Stomach smooth muscle (tissue), 2 donors: ENCODE data around the gene IL6.

Source experiments
- H3K27ac ChIP-seq: one replicate; pipeline ENCODE4 v1.7.0; 2013; ENCODE audit warnings: mild to moderate bottlenecking, low read length, inconsistent platforms
- H3K27me3 ChIP-seq, 2 donors: one replicate each; pipeline ENCODE4 v1.7.0; 2013; ENCODE audit warnings: low read length in 2 of 2; ENCODE audit not compliant: insufficient read depth in 2 of 2, control insufficient read depth in 1 of 2
- H3K36me3 ChIP-seq, 2 donors: one replicate each; pipeline ENCODE4 v1.7.0; 2013; ENCODE audit warnings: low read length in 2 of 2; ENCODE audit not compliant: control insufficient read depth in 2 of 2, insufficient read depth in 2 of 2
- H3K4me1 ChIP-seq: one replicate; pipeline ENCODE4 v1.7.0; 2013; ENCODE audit warnings: low read length; ENCODE audit not compliant: control insufficient read depth, insufficient read depth
- H3K4me3 ChIP-seq, 2 donors: one replicate each; pipeline ENCODE4 v1.7.0; 2013; ENCODE audit warnings: low read length in 2 of 2
- H3K9ac ChIP-seq, 2 donors: one replicate each; pipeline ENCODE4 v1.7.0; 2013; ENCODE audit warnings: low read length in 2 of 2, mild to moderate bottlenecking in 1 of 2
- H3K9me3 ChIP-seq, 2 donors: one replicate each; pipeline ENCODE4 v1.7.0; 2013; ENCODE audit warnings: low read length in 2 of 2; ENCODE audit not compliant: control insufficient read depth in 2 of 2
- donor health status: healthy.
- donor health status: Pancreatic carcinoma.

Gene IL6

DNA sequence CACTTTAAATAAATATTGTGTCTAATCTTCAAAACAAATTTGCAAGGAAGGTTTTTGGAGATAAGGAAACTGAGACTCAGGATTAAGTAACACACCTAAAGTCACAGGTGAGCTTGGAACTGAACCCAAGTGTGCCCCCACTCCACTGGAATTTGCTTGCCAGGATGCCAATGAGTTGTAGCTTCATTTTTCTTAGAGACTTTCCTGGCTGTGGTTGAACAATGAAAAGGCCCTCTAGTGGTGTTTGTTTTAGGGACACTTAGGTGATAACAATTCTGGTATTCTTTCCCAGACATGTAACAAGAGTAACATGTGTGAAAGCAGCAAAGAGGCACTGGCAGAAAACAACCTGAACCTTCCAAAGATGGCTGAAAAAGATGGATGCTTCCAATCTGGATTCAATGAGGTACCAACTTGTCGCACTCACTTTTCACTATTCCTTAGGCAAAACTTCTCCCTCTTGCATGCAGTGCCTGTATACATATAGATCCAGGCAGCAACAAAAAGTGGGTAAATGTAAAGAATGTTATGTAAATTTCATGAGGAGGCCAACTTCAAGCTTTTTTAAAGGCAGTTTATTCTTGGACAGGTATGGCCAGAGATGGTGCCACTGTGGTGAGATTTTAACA lies 1.5 kb downstream of the IL6 start:
- Histone ChIP-seq H3K27ac (no peak overlapping the region), H3K4me3 (peak overlapping the region in 1 of 2 donors; percentile 76), H3K27me3 (no peaks in the 10 kb centered on the region), H3K36me3 (no peaks in the 10 kb centered on the region), H3K9ac (no peak overlapping the region), H3K9me3 (no peaks in the 10 kb centered on the region), H3K4me1 (peaks cover 44% of the 10 kb centered on the region)

GRCh38 chr7:22729180-22729825 lies 2.3 kb downstream of the IL6 start:
- H3K27me3 ChIP-seq, result no peaks in the 10 kb centered on the region
- H3K4me1 ChIP-seq, result peaks cover 40% of the 10 kb centered on the region
- no peak overlapping the region for H3K27ac ChIP-seq
- no peak overlapping the region for H3K9ac ChIP-seq
- no peaks in the 10 kb centered on the region for H3K9me3 ChIP-seq
- no peak overlapping the region for H3K4me3 ChIP-seq
- H3K36me3 ChIP-seq, result no peaks in the 10 kb centered on the region

- Histone ChIP-seq H3K27ac (no peak overlapping the region), H3K36me3 (no peaks in the 10 kb centered on the region), H3K4me3 (no peak overlapping the region), H3K4me1 (peaks cover 31% of the 10 kb centered on the region), H3K27me3 (no peaks in the 10 kb centered on the region), H3K9ac (no peak overlapping the region), H3K9me3 (no peaks in the 10 kb centered on the region)
Observed at GRCh38 chr7:22730066-22730710, 3.2 kb downstream of the IL6 start.

GRCh38 chr7:22730921-22731654 lies 4.1 kb downstream of the IL6 start:
- Histone ChIP-seq H3K27me3 (no peaks in the 10 kb centered on the region), H3K9me3 (no peaks in the 10 kb centered on the region), H3K9ac (no peak overlapping the region), H3K36me3 (no peaks in the 10 kb centered on the region), H3K4me3 (peak overlapping the region in 1 of 2 donors; percentile 55), H3K27ac (no peak overlapping the region), H3K4me1 (peaks cover 24% of the 10 kb centered on the region)

DNA sequence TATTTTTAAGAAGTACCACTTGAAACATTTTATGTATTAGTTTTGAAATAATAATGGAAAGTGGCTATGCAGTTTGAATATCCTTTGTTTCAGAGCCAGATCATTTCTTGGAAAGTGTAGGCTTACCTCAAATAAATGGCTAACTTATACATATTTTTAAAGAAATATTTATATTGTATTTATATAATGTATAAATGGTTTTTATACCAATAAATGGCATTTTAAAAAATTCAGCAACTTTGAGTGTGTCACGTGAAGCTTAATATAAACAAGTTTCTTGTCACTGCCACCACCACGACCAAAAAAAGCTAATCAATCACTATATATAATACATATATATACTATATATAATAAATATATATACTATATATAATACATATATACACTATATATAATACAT lies 4.8 kb downstream of the IL6 start:
- H3K4me1 ChIP-seq, result peaks cover 17% of the 10 kb centered on the region

GRCh38 chr7:22732556-22733126 lies 5.6 kb downstream of the IL6 start:
- H3K27me3 ChIP-seq, result no peaks in the 10 kb centered on the region
- H3K4me1 ChIP-seq, result peaks cover 9% of the 10 kb centered on the region
- no peak overlapping the region for H3K27ac ChIP-seq
- H3K4me3 ChIP-seq, result no peak overlapping the region
- H3K9ac ChIP-seq, result no peak overlapping the region
- H3K36me3 ChIP-seq, result no peaks in the 10 kb centered on the region
- H3K9me3 ChIP-seq, result no peaks in the 10 kb centered on the region

More for the DNA sequence above, 4.8 kb downstream of the IL6 start:
- no peak overlapping the region for H3K4me3 ChIP-seq
- H3K9ac ChIP-seq, result no peak overlapping the region
- H3K9me3 ChIP-seq, result no peaks in the 10 kb centered on the region
- no peaks in the 10 kb centered on the region for H3K27me3 ChIP-seq
- no peaks in the 10 kb centered on the region for H3K36me3 ChIP-seq
- no peak overlapping the region for H3K27ac ChIP-seq

DNA sequence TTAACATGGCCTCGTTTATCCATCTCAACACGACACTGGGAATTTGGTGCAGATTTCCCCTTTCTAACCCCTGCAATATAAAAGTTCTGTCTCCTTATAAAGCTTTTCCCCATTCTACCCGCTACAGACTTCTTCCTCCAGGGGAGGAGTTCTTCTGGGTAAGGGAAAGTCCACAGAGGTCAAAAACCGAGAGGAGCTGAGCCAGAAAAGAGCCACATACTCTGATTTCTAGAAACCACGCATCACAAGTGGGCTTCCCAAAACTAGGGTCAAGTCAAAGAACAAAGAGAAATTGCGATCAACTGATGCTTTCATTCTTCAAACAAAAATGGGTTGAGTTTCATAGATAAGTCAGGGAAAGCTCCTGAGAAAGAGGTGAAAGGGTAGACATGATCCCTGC lies 6.8 kb downstream of the IL6 start:
- Histone ChIP-seq H3K27ac (no peak overlapping the region), H3K27me3 (no peaks in the 10 kb centered on the region), H3K4me3 (no peak overlapping the region), H3K4me1 (peaks cover 4% of the 10 kb centered on the region), H3K36me3 (no peaks in the 10 kb centered on the region), H3K9me3 (no peaks in the 10 kb centered on the region), H3K9ac (no peak overlapping the region)

GRCh38 chr7:22743014-22743413 lies 16.0 kb downstream of the IL6 start:
- no peak overlapping the region for H3K27ac ChIP-seq

GRCh38 chr7:22751341-22751740 lies 24.3 kb downstream of the IL6 start:
- no peaks in the 10 kb centered on the region for H3K27me3 ChIP-seq
- H3K27ac ChIP-seq, result no peak overlapping the region

More at GRCh38 chr7:22743014-22743413, 16.0 kb downstream of the IL6 start:
- Histone ChIP-seq H3K4me1 (no peaks in the 10 kb centered on the region), H3K27me3 (no peaks in the 10 kb centered on the region), H3K4me3 (no peak overlapping the region), H3K9ac (no peak overlapping the region), H3K36me3 (no peaks in the 10 kb centered on the region), H3K9me3 (no peaks in the 10 kb centered on the region)

DNA sequence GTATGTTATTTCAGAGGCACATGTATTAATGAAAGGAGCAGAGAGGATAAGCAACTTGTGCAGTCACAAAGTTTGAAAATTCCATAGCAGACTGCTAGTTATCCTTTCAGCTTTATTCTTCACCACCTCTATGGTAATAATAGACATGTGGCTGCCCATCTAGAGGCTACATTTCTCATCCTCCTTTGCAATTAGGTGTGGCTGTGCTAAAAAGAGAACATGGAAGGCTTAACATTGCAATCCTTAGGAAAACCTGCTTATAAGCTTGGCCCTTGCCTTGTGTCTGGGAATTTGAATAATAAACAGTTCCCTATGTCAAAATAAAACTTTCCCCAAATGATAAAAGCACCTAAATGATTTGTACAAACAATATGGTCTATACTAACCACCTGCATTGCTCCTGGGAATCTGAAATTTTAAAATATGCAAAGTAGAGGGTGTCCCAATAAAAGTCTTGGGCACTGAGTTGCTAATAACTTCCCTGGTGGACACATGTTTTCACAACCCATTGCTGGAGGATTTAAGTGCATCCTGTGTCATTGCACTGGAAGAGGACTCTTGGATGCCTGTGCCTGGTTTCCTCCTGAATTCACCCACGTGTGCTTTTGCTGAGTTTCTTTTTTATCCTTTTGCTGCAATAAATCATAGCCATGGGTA lies 30.5 kb downstream of the IL6 start:
- no peak overlapping the region for H3K4me3 ChIP-seq
- no peaks in the 10 kb centered on the region for H3K27me3 ChIP-seq
- H3K27ac ChIP-seq, result no peak overlapping the region
- H3K36me3 ChIP-seq, result no peaks in the 10 kb centered on the region
- H3K9ac ChIP-seq, result no peak overlapping the region
- H3K9me3 ChIP-seq, result peaks cover 0 to 7% of the 10 kb centered on the region in 2 donors
- no peaks in the 10 kb centered on the region for H3K4me1 ChIP-seq

More at GRCh38 chr7:22751341-22751740, 24.3 kb downstream of the IL6 start:
- no peak overlapping the region for H3K4me3 ChIP-seq
- no peaks in the 10 kb centered on the region for H3K9me3 ChIP-seq
- no peaks in the 10 kb centered on the region for H3K4me1 ChIP-seq
- H3K9ac ChIP-seq, result no peak overlapping the region
- no peaks in the 10 kb centered on the region for H3K36me3 ChIP-seq
